WERI-Rb-1 (cell line): ENCODE results near the gene PPP3CA.

Experiments
- DNase-seq: peaks from one replicate; pipeline ENCODE4 v3.0.0-alpha.2; 2020
- H3K27ac ChIP-seq: fragments of 250-450 bp; sonication (Bioruptor Pico); 2 replicates; pipeline ENCODE4 v1.5.1; 2020; ENCODE audit warnings: mild to moderate bottlenecking, moderate library complexity
- H3K27me3 ChIP-seq: fragments of 250-450 bp; sonication (Bioruptor Pico); 2 replicates; pipeline ENCODE4 v1.5.1; 2021; ENCODE audit warnings: mild to moderate bottlenecking, low read depth, moderate library complexity; ENCODE audit not compliant: insufficient read depth, severe bottlenecking
- H3K36me3 ChIP-seq: fragments of 250-450 bp; sonication (Bioruptor Pico); 2 replicates; pipeline ENCODE4 v1.5.1; 2020; ENCODE audit warnings: mild to moderate bottlenecking, moderate library complexity
- H3K4me3 ChIP-seq: 2 replicates; pipeline ENCODE4 v1.5.1; 2011; ENCODE audit warnings: low read depth, mild to moderate bottlenecking, control low read depth, low read length
- H3K9me3 ChIP-seq: fragments of 250-450 bp; sonication (Bioruptor Pico); 2 replicates; pipeline ENCODE4 v1.5.1; 2021; ENCODE audit warnings: mild to moderate bottlenecking, moderate library complexity; ENCODE audit not compliant: severe bottlenecking
- CTCF ChIP-seq: IDR thresholded peaks from 2 replicates; pipeline ENCODE4 v1.5.1; 2011; ENCODE audit warnings: low read depth, mild to moderate bottlenecking, control low read depth, inconsistent platforms, low read length

PPP3CA gene

GRCh38 chr4:101339332-101339731 is 8.0 kb downstream of the PPP3CA start:
- no peaks in the 10 kb centered on the region for H3K9me3 ChIP-seq
- H3K4me3 ChIP-seq = no peak overlapping the region
- no peak for DNase-seq

GRCh38 chr4:101337688-101338087 is 9.6 kb downstream of the PPP3CA start:
- DNase-seq = no peak
- Histone ChIP-seq H3K27ac (no peak overlapping the region), H3K9me3 (no peaks in the 10 kb centered on the region), H3K36me3 (no peaks in the 10 kb centered on the region), H3K4me3 (no peak overlapping the region), H3K27me3 (no peaks in the 10 kb centered on the region)
- TF ChIP-seq CTCF = no peak

More at GRCh38 chr4:101339332-101339731, 8.0 kb downstream of the PPP3CA start:
- Histone ChIP-seq H3K27ac (no peak overlapping the region), H3K27me3 (no peaks in the 10 kb centered on the region), H3K36me3 (no peaks in the 10 kb centered on the region)
- TF ChIP-seq CTCF = no peak

- Histone ChIP-seq H3K9me3 (no peaks in the 10 kb centered on the region), H3K27ac (no peak overlapping the region), H3K27me3 (no peaks in the 10 kb centered on the region), H3K4me3 (no peak overlapping the region), H3K36me3 (no peaks in the 10 kb centered on the region)
- DNase-seq = no peak
- no peak for TF ChIP-seq CTCF
Observed at GRCh38 chr4:101334963-101335572, 12.3 kb downstream of the PPP3CA start.

- TF ChIP-seq CTCF = no peak
- Histone ChIP-seq H3K4me3 (no peak overlapping the region), H3K27ac (no peak overlapping the region), H3K9me3 (no peaks in the 10 kb centered on the region), H3K36me3 (no peaks in the 10 kb centered on the region), H3K27me3 (no peaks in the 10 kb centered on the region)
- no peak for DNase-seq
Observed at GRCh38 chr4:101332424-101332823, 14.9 kb downstream of the PPP3CA start.

- H3K36me3 ChIP-seq = no peaks in the 10 kb centered on the region
- no peak overlapping the region for H3K27ac ChIP-seq
- no peak for DNase-seq
- no peaks in the 10 kb centered on the region for H3K9me3 ChIP-seq
- H3K27me3 ChIP-seq = no peaks in the 10 kb centered on the region
- no peak overlapping the region for H3K4me3 ChIP-seq
- TF ChIP-seq CTCF = no peak
Observed at GRCh38 chr4:101331017-101331416, 16.3 kb downstream of the PPP3CA start.

GRCh38 chr4:101329592-101329991 is 17.7 kb downstream of the PPP3CA start:
- no peak overlapping the region for H3K4me3 ChIP-seq
- H3K36me3 ChIP-seq = no peaks in the 10 kb centered on the region
- no peaks in the 10 kb centered on the region for H3K27me3 ChIP-seq
- no peak for TF ChIP-seq CTCF
- no peak overlapping the region for H3K27ac ChIP-seq
- H3K9me3 ChIP-seq = no peaks in the 10 kb centered on the region
- DNase-seq = no peak
